SK-N-SH treated with all-trans-retinoic acid at 6 μM for 48 hours (cell line): Measurements from ENCODE around the gene CMC4.

Experiments used
- ARNTL ChIP-seq: fragments of 450-650 bp; formaldehyde crosslinking; IDR thresholded peaks from 2 replicates; pipeline ENCODE4 v1.5.0; 2020; ENCODE audit warnings: low read depth, mild to moderate bottlenecking, moderate library complexity, borderline replicate concordance
- BACH2 ChIP-seq: fragments of 250-450 bp; sonication (Bioruptor Pico); IDR thresholded peaks from 2 replicates; pipeline ENCODE4 v1.9.0; 2021; ENCODE audit warnings: mild to moderate bottlenecking, borderline replicate concordance
- ISL1 ChIP-seq: fragments of 250-450 bp; sonication (Bioruptor Pico); IDR thresholded peaks from 2 replicates; pipeline ENCODE4 v2.1.2; 2022; ENCODE audit warnings: mild to moderate bottlenecking, moderate library complexity
- PPARA ChIP-seq: fragments of 250-450 bp; sonication (Bioruptor Pico); IDR thresholded peaks from 2 replicates; pipeline ENCODE4 v1.5.0; 2020; ENCODE audit warnings: mild to moderate bottlenecking, borderline replicate concordance
- TOX ChIP-seq: fragments of 250-450 bp; sonication (Bioruptor Pico); IDR thresholded peaks from 2 replicates; pipeline ENCODE4 v1.8.0; 2021; ENCODE audit warnings: mild to moderate bottlenecking, moderate library complexity, borderline replicate concordance
- ZFP3 ChIP-seq: fragments of 250-450 bp; sonication (Bioruptor Pico); IDR thresholded peaks from 2 replicates; pipeline ENCODE4 v1.5.0; 2020; ENCODE audit warnings: mild to moderate bottlenecking, moderate library complexity
- ZFP30 ChIP-seq: fragments of 450-650 bp; formaldehyde crosslinking; IDR thresholded peaks from 2 replicates; pipeline ENCODE4 v1.5.0; 2022; ENCODE audit warnings: mild to moderate bottlenecking, moderate library complexity
- ZNF565 ChIP-seq: fragments of 450-650 bp; formaldehyde crosslinking; conservative IDR thresholded peaks from 2 replicates; pipeline ENCODE4 v1.5.0; 2020; ENCODE audit warnings: low read depth, mild to moderate bottlenecking, moderate library complexity
- ZNF70 ChIP-seq: fragments of 450-650 bp; formaldehyde crosslinking; IDR thresholded peaks from 2 replicates; pipeline ENCODE4 v1.5.0; 2020; ENCODE audit warnings: mild to moderate bottlenecking, moderate library complexity
- ZNF8 ChIP-seq: fragments of 450-650 bp; formaldehyde crosslinking; IDR thresholded peaks from 2 replicates; pipeline ENCODE4 v1.5.0; 2020; ENCODE audit warnings: mild to moderate bottlenecking, moderate library complexity
- TF ChIP-seq, protein P1 (sequence below): fragments of 250-450 bp; sonication (Bioruptor Pico); IDR thresholded peaks from 2 replicates; pipeline ENCODE4 v1.5.1; 2020; ENCODE audit warnings: low read depth, mild to moderate bottlenecking, moderate library complexity
- TF ChIP-seq, protein P2 (sequence below): fragments of 250-450 bp; sonication (Bioruptor Pico); IDR thresholded peaks from 2 replicates; pipeline ENCODE4 v1.8.0; 2020; ENCODE audit warnings: mild to moderate bottlenecking, moderate library complexity, borderline replicate concordance

DNA sequence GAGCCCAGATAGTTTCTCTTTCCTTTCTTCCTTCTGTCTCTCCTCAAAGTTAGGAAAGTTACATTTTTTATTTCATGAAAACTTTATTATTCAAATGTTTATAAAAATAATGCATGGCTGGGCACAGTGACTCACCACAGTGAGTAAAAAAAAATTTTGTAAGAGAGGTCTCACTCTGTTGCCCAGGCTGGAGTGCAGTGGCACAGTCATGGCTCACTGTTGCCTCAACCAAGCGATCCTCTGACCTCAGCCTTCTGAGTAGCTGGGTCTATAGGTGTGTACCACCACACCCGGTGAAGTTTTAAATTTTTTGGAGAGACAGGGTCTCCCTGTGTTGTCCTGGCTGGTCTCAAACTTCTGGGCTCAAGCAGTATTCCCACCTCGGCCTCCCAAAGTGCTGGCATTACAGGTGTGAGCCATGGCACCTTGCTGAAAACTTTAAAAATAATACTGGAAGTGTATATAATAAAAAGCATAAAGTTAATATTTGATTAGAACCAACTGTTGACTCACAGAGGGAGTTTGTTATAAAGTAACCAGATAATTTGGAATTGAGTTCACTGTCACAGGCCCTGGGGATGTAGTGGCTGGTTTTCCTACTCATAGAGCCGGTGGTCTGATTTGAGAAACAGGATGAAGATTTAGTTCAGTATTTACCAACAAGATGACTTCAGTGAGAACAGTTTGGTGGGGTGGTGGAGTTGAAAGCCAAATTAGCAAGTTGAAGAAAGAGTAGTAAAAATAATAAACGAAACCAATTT is 18.0 kb downstream of the CMC4 start:
- TF ChIP-seq, protein P1, sequence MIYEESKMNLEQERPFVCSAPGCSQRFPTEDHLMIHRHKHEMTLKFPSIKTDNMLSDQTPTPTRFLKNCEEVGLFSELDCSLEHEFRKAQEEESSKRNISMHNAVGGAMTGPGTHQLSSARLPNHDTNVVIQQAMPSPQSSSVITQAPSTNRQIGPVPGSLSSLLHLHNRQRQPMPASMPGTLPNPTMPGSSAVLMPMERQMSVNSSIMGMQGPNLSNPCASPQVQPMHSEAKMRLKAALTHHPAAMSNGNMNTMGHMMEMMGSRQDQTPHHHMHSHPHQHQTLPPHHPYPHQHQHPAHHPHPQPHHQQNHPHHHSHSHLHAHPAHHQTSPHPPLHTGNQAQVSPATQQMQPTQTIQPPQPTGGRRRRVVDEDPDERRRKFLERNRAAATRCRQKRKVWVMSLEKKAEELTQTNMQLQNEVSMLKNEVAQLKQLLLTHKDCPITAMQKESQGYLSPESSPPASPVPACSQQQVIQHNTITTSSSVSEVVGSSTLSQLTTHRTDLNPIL = no peak
- TF ChIP-seq ISL1 (CRISPR knock-in tag) (no peak), ARNTL (CRISPR knock-in tag) (no peak), PPARA (CRISPR knock-in tag) (no peak), ZFP30 (CRISPR knock-in tag) (no peak), ZNF70 (CRISPR knock-in tag) (no peak), ZFP3 (CRISPR knock-in tag) (no peak), ZNF565 (no peak), TOX (no peak), BACH2 (no peak), ZNF8 (CRISPR knock-in tag) (no peak)
- TF ChIP-seq, protein P2, sequence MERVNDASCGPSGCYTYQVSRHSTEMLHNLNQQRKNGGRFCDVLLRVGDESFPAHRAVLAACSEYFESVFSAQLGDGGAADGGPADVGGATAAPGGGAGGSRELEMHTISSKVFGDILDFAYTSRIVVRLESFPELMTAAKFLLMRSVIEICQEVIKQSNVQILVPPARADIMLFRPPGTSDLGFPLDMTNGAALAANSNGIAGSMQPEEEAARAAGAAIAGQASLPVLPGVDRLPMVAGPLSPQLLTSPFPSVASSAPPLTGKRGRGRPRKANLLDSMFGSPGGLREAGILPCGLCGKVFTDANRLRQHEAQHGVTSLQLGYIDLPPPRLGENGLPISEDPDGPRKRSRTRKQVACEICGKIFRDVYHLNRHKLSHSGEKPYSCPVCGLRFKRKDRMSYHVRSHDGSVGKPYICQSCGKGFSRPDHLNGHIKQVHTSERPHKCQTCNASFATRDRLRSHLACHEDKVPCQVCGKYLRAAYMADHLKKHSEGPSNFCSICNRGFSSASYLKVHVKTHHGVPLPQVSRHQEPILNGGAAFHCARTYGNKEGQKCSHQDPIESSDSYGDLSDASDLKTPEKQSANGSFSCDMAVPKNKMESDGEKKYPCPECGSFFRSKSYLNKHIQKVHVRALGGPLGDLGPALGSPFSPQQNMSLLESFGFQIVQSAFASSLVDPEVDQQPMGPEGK (CRISPR knock-in tag) = no peak
